ENCODE data around the gene HMCN2.

GRCh38 chr9:130424595-130425454, 159.3 kb downstream of the HMCN2 start:
- TF ChIP-seq CTCF (IDR thresholded peaks at IDR 0.05): no peak
- no peak for TF ChIP-seq POLR2A (IDR thresholded peaks at IDR 0.05)
